Measurements from ENCODE around the gene SCN2B.

SCN2B gene

DNA sequence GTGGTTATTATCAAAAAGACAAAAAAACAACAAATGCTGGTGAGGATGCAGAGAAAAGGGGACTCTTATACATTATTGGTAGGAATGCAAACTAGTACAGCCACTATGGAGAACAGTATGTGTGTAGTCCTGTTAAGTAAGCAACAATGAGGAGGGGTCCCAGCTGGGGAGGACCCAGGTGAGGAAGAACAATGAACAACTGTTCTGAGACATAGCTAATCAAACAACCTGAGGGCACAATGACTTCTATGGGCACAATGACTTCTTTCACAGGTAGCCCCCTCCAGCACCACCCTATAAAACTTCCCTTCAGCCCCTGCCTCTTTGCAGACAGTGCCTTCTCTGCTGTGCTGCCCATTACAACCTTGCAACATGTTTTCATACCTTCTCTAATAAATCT, 42.8 kb upstream of the SCN2B start:
- DNase-seq (ENCODE audit: extremely low read depth, low read depth), result no peak
- TF ChIP-seq, protein P1, sequence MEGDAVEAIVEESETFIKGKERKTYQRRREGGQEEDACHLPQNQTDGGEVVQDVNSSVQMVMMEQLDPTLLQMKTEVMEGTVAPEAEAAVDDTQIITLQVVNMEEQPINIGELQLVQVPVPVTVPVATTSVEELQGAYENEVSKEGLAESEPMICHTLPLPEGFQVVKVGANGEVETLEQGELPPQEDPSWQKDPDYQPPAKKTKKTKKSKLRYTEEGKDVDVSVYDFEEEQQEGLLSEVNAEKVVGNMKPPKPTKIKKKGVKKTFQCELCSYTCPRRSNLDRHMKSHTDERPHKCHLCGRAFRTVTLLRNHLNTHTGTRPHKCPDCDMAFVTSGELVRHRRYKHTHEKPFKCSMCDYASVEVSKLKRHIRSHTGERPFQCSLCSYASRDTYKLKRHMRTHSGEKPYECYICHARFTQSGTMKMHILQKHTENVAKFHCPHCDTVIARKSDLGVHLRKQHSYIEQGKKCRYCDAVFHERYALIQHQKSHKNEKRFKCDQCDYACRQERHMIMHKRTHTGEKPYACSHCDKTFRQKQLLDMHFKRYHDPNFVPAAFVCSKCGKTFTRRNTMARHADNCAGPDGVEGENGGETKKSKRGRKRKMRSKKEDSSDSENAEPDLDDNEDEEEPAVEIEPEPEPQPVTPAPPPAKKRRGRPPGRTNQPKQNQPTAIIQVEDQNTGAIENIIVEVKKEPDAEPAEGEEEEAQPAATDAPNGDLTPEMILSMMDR (IDR thresholded peaks at IDR 0.05; ENCODE audit: low read depth, low read length), result no peak

DNA sequence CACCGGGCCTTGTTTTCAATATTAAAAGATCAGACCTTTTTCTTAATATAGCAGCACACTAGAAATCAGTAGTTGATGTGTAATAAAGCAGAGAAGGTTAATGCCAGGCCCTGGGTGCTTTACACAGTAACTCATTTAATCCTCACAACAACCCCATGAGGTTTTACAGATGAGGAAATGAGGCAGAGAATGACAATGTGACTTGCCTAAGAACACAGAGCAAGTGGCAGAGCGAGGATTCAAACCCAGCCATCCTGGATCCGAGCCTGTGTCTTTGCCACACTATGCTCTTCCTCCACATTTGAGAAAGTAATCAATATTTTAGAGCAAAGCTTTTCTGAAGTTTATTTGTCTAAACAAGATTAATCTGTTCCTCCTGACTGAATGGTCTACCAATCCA, 41.1 kb upstream of the SCN2B start:
- DNase-seq (ENCODE audit: extremely low read depth, low read depth), result no peak
- TF ChIP-seq, protein P1 (IDR thresholded peaks at IDR 0.05; ENCODE audit: low read depth, low read length), result no peak

DNA sequence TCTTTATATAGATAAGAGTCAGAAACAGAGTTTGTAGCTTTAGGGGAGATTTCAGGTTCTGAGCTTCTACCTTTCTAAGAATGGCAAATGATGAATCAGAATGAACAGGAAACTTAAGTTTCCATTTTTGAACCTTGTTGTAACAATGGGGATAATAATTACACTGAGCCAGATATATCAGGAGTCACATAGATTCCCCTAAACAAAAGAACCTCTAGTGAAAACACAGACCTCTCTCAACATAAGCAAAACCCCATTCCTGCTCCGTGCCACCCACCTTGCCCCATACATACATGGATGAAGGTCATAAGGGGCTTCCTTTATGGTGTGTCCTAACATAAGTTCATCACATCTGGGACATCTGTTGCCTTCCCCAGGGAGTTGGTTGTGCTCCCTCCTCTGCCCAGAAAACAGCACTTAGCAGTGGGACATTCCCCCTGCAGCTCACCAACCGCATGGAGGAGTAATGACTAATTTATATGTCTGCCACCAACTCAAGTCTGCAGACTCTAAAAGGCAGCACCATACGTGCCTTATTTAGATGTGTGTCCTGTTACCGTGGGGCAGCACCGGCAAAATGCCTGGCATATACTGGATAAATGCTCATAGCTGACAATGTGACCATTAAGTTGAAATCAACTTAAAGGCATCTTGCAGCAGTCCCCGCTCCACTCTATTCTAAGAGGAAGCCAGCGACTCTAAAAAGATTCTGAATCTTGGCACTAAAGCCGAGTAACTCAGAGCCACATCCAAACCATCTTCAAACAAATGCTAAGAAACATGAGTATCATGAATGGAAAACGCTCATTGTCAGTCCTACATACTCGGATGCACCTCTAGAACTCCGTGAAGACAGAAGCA, 40.4 kb upstream of the SCN2B start:
- no peak for DNase-seq (ENCODE audit: extremely low read depth, low read depth)
- TF ChIP-seq, protein P1 (IDR thresholded peaks at IDR 0.05; ENCODE audit: low read depth, low read length), result no peak

DNA sequence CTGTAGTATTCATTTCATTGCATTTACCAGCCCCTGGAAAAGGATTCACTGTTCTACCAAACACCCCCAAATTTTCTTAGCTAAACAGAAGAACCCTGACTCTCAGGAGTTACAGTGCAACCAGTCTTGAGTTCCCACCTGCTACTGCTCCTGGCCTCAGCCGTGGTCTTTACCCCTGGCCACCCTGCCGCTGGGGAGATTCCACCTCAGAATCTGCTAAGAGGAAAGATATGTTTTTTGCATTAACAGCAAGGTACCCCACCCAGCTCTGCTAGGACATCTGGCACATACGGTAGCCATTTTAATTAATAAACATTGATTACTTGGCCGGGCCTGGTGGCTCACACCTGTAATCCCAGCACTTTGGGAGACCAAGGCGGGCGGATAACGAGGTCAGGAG, 39.3 kb upstream of the SCN2B start:
- DNase-seq (ENCODE audit: extremely low read depth, low read depth), result no peak
- TF ChIP-seq, protein P1 (IDR thresholded peaks at IDR 0.05; ENCODE audit: low read depth, low read length), result no peak

DNA sequence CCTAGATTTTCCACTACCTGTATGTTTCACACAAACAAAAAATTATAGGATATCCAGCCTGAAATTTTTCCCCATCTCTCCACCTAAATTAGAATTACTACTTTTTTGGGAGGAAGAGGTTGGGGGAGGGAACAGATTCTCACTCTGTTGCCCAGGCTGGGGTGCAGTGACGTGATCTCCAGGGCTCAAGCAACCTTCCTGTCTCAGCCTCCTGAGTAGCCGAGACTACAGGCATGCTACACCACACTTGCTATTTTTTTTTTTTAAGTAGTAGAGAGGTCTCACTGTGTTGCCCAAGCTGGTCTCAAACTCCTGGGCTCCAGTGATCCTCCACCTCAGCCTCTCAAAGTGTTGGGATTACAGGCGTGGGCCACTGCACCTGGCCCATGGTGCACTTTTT, 38.8 kb upstream of the SCN2B start:
- TF ChIP-seq, protein P1 (IDR thresholded peaks at IDR 0.05; ENCODE audit: low read depth, low read length), result no peak
- no peak for DNase-seq (ENCODE audit: extremely low read depth, low read depth)

DNA sequence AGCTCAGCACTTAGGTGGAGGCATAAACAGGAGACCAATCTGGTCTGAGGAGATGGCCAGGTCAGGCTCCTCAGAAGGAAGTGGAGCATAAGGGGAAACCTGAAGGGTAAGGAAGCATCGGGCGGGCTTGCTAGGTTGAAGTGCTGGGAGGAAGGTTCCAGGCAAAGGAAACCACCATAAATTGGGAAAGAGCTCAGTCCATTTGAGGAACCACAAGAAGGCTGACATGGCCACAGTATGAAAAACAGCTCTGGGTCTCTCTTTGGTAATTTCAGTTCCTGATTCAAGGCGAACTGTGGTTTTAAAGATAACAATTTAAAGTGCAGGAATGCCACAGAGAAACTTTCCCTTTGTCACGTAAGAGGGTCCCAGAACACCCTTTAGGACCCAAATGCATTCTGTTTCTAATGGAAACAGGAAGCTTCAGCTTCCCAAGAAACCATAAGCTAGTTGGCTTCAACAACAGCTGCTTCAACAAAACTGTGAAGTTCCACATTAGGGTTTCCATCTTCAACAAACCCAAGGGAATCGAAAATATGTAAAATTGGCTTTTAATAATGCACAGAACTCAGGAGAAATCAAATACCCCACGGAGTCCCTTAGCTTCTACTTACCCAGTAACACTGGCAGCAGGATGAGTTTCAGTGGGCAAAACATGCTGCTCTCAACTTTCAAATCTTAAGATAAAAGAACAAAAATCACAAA, 37.9 kb upstream of the SCN2B start:
- TF ChIP-seq, protein P1 (IDR thresholded peaks at IDR 0.05; ENCODE audit: low read depth, low read length), result no peak
- DNase-seq (ENCODE audit: extremely low read depth, low read depth), result no peak

DNA sequence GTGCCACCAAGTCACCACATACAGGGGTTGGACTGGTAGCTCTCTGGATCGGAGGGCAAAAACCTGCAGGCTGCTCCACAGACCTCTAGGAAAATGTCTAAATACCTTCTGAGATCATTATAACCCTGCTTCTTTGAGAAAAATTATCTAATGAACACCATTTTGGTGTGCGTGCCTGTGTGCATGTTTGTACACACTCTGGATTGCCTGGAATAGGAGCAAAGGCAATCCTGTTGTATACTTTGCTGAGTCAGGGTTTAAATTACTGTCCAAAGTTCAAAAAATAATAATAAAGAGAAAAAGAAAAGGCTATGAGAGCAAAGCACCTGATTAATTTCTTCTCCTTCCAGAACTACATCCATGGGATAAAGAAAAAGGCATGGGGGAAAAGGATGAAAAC, 37.3 kb upstream of the SCN2B start:
- TF ChIP-seq, protein P1 (IDR thresholded peaks at IDR 0.05; ENCODE audit: low read depth, low read length), result no peak
- DNase-seq (ENCODE audit: extremely low read depth, low read depth), result no peak

Measured in AG09319 (cell line).